Panc1 (cell line): ENCODE results near the gene DAPK1. TPM values are rescaled to one million over a fixed set of nuclear protein-coding genes. Genes with fewer than 3 reads are reported as not detected.

Experiments used
- ATAC-seq: fragments of 200-7000 bp; cut with Tn5 transposase; 2 replicates; pipeline ENCODE4 v1.9.1; 2020; ENCODE audit warnings: mild to moderate bottlenecking, moderate library complexity
- BruUV-seq: library from RNA; stranded (reverse); fragments of 400-500 nt; replicated peaks from 2 replicates; lab custom pipeline; 2021; lab: Mats Ljungman, UMichigan
- CTCF ChIA-PET: fragments of 300-600 bp; sonication (Branson Sonifier 250); formaldehyde crosslinking; loops from one replicate; lab custom pipeline; 2022; ENCODE audit warnings: antibody characterized with exemption; lab: Charles Lee
- POLR2A ChIA-PET: fragments of 300-600 bp; sonication (Branson Sonifier 250); formaldehyde crosslinking; loops from one replicate; lab custom pipeline; 2022; ENCODE audit warnings: antibody characterized with exemption; lab: Charles Lee
- DNase-seq: peaks from one replicate; pipeline ENCODE4 v3.0.0-alpha.2; 2010; ENCODE audit warnings: low read depth, low spot score
- H3K27ac ChIP-seq: 2 replicates; pipeline ENCODE4 v1.5.1; 2011; ENCODE audit warnings: mild to moderate bottlenecking, low read length, inconsistent platforms
- H3K27me3 ChIP-seq: fragments of 200-500 bp; sonication (Bioruptor generic); 2 replicates; pipeline ENCODE4 v1.6.0; 2014; ENCODE audit warnings: low read length, inconsistent platforms; ENCODE audit not compliant: control insufficient read depth, insufficient read depth
- H3K36me3 ChIP-seq: fragments of 200-500 bp; sonication (Bioruptor generic); 2 replicates; pipeline ENCODE4 v1.5.1; 2014; ENCODE audit warnings: inconsistent platforms, mild to moderate bottlenecking, low read length, moderate library complexity; ENCODE audit not compliant: control insufficient read depth, insufficient read depth
- H3K4me1 ChIP-seq: 2 replicates; pipeline ENCODE4 v1.5.1; 2011; ENCODE audit warnings: inconsistent platforms, mild to moderate bottlenecking, low read length, moderate library complexity; ENCODE audit not compliant: control insufficient read depth, insufficient read depth
- H3K4me3 ChIP-seq, 2 experiments: 2 replicates each; pipeline ENCODE4 v1.5.1; 2011 to 2012; ENCODE audit warnings: low read depth in 2 of 2, low read length in 2 of 2, mild to moderate bottlenecking in 2 of 2, inconsistent platforms in 1 of 2, moderate library complexity in 1 of 2
- H3K9me3 ChIP-seq: fragments of 200-500 bp; sonication (Bioruptor generic); 2 replicates; pipeline ENCODE4 v1.5.1; 2014; ENCODE audit warnings: low read depth, mild to moderate bottlenecking, inconsistent platforms, low read length, moderate library complexity; ENCODE audit not compliant: control insufficient read depth, insufficient read depth
- CTCF ChIP-seq: fragments of 450-650 bp; IDR thresholded peaks from 2 replicates; pipeline ENCODE4 v1.5.1; 2017; ENCODE audit warnings: mild to moderate bottlenecking
- POLR2AphosphoS5 ChIP-seq: IDR thresholded peaks from 2 replicates; pipeline ENCODE4 v1.6.1; 2012; ENCODE audit warnings: mild to moderate bottlenecking, low read depth, low read length, moderate library complexity
- REST ChIP-seq, 2 experiments: IDR thresholded peaks; 2 replicates each; pipeline ENCODE4 v1.6.1; 2011 to 2012; ENCODE audit warnings: low read depth in 2 of 2, control low read depth in 1 of 2, low read length in 1 of 2, mild to moderate bottlenecking in 1 of 2, moderate library complexity in 1 of 2; ENCODE audit not compliant: insufficient read depth in 1 of 2
- SIN3A ChIP-seq: IDR thresholded peaks from 2 replicates; pipeline ENCODE4 v1.6.1; 2012; ENCODE audit warnings: low read depth, mild to moderate bottlenecking, low read length, moderate library complexity, borderline replicate concordance; ENCODE audit not compliant: insufficient read depth
- TCF7L2 ChIP-seq: IDR thresholded peaks from 2 replicates; pipeline ENCODE4 v1.6.1; 2011; ENCODE audit warnings: mild to moderate bottlenecking, low read depth, low read length, inconsistent platforms
- in situ Hi-C: cut with HindIII; loops from 2 replicates; pipeline ENCODE4 v1.10.0; 2016; ENCODE audit warnings: low sequenced_read_pairs, low pct_unique_long_range_greater_than_20kb
- intact Hi-C: fragments of 100-400 bp; cut with micrococcal nuclease; formaldehyde crosslinking; loops from one replicate; pipeline ENCODE4 v1.10.0; 2022; ENCODE audit not compliant: unreplicated experiment
- total RNA-seq: library from RNA; stranded (reverse); gene quantifications from one replicate; pipeline ENCODE4 v1.2.1, GENCODE V29; 2021; ENCODE audit not compliant: unreplicated experiment

Gene DAPK1
- total RNA-seq, 1 experiment from 2014 or later = 0.87 TPM

- intact Hi-C loops (no loop called here), in situ Hi-C loops (no loop called here)
- no TSS peak for BruUV-seq
- Histone ChIP-seq H3K4me1 (no peaks in the 10 kb centered on the region), H3K9me3 (no peaks in the 10 kb centered on the region), H3K27me3 (no peaks in the 10 kb centered on the region), H3K27ac (no peak overlapping the region), H3K36me3 (no peaks in the 10 kb centered on the region), H3K4me3 (no peak overlapping the region)
- no peak for TF ChIP-seq CTCF
- no peak for TF ChIP-seq POLR2AphosphoS5
- TF ChIP-seq SIN3A = no peak
- no peak for TF ChIP-seq REST (IDR thresholded peaks at IDR 0.05; ENCODE audit: insufficient read depth in 1 of 2, low read depth in 2 of 2, low read length in 1 of 2)
- DNase-seq (no peak), ATAC-seq (no peak)
- POLR2A ChIA-PET = no interaction called here
- CTCF ChIA-PET = no interaction called here
Observed at GRCh38 chr9:87588339-87588738, 90.7 kb downstream of the DAPK1 start.

GRCh38 chr9:87590996-87591395, 93.3 kb downstream of the DAPK1 start:
- DNase-seq = no peak
- in situ Hi-C loops = no loop called here
- no peak overlapping the region for H3K27ac ChIP-seq
- intact Hi-C loops = no loop called here
- POLR2A ChIA-PET = no interaction called here
- no peak overlapping the region for H3K4me3 ChIP-seq
- no peaks in the 10 kb centered on the region for H3K27me3 ChIP-seq
- CTCF ChIA-PET = no interaction called here
- BruUV-seq = no TSS peak
- H3K9me3 ChIP-seq = no peaks in the 10 kb centered on the region
- no peak for TF ChIP-seq POLR2AphosphoS5
- TF ChIP-seq TCF7L2 = no peak
- no peak for TF ChIP-seq REST (IDR thresholded peaks at IDR 0.05; ENCODE audit: insufficient read depth in 1 of 2, low read depth in 2 of 2, low read length in 1 of 2)
- no peak for TF ChIP-seq SIN3A
- H3K4me1 ChIP-seq = no peaks in the 10 kb centered on the region
- no peaks in the 10 kb centered on the region for H3K36me3 ChIP-seq
- no peak for ATAC-seq
